ENCODE results near the gene AP5Z1.

AP5Z1 gene

DNA sequence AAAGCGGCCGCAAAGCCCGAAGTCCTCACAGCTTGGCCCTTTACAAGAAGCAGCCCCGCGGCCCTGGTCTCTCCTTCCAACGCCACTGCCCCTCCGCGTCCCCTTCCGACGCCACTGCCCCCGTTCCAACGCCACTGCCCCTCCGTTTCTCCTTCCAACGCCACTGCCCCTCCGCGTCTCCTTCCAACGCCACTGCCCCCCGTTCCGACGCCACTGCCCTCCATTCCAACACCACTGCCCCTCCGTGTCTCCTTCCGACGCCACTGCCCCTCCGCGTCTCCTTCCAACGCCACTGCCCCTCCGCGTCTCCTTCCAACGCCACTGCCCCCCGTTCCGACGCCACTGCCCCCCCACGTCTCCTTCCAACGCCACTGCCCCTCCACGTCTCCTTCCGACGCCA is 33.1 kb downstream of the AP5Z1 start:
- no peak for DNase-seq (ENCODE audit: low read depth)
- H3K4me3 ChIP-seq (replicated peaks; ENCODE audit: low read depth, low read length), result no peak overlapping the region
- TF ChIP-seq, protein P1, sequence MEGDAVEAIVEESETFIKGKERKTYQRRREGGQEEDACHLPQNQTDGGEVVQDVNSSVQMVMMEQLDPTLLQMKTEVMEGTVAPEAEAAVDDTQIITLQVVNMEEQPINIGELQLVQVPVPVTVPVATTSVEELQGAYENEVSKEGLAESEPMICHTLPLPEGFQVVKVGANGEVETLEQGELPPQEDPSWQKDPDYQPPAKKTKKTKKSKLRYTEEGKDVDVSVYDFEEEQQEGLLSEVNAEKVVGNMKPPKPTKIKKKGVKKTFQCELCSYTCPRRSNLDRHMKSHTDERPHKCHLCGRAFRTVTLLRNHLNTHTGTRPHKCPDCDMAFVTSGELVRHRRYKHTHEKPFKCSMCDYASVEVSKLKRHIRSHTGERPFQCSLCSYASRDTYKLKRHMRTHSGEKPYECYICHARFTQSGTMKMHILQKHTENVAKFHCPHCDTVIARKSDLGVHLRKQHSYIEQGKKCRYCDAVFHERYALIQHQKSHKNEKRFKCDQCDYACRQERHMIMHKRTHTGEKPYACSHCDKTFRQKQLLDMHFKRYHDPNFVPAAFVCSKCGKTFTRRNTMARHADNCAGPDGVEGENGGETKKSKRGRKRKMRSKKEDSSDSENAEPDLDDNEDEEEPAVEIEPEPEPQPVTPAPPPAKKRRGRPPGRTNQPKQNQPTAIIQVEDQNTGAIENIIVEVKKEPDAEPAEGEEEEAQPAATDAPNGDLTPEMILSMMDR (IDR thresholded peaks at IDR 0.05; ENCODE audit: low read length, missing control alignments), result no peak

DNA sequence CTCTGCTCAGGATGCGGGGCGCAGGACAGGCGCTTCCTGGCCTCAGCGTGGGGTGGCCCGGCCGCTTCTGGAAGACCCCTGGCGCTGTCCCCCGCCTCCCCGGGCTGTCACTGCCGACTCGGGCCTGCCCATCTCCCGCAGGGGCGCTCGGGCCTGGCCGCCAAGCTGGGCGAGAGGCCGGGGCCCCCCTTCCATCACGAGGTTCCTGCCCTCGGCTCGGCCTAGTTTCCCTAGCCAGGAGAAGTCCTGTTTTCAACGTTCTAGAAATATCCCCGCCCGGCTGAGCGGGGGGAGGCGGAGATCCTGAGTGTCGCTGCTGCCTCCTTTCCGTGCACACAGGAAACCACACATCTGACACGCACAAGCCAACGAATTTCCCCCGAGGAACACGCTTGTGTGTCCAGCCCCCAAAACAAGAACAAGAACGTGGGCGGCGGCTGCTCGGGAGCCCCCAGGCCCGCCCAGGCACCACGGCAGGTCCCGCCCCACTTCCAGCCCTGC is 33.7 kb downstream of the AP5Z1 start:
- TF ChIP-seq, protein P1 (IDR thresholded peaks at IDR 0.05; ENCODE audit: low read length, missing control alignments), result no peak
- no peak overlapping the region for H3K4me3 ChIP-seq (replicated peaks; ENCODE audit: low read depth, low read length)
- no peak for DNase-seq (ENCODE audit: low read depth)

DNA sequence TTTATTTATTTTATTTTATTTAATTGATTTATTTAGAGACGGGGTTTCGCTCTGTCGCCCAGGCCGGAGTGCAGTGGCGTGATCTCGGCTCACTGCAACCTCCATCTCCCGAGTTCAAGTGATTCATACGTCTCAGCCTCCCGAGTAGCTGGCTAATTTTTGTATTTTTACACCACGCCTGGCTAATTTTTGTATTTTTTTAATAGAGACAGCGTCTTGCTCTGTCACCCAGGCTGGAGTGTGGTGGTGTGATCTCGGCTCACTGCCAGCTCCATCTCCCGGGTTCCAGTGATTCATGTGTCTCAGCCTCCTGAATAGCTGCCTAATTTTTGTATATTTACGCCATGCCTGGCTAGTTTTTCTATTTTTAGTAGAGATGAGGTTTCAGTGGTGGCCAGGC is 34.2 kb downstream of the AP5Z1 start:
- TF ChIP-seq, protein P1 (IDR thresholded peaks at IDR 0.05; ENCODE audit: low read length, missing control alignments), result no peak
- no peak for DNase-seq (ENCODE audit: low read depth)
- H3K4me3 ChIP-seq (replicated peaks; ENCODE audit: low read depth, low read length), result no peak overlapping the region

DNA sequence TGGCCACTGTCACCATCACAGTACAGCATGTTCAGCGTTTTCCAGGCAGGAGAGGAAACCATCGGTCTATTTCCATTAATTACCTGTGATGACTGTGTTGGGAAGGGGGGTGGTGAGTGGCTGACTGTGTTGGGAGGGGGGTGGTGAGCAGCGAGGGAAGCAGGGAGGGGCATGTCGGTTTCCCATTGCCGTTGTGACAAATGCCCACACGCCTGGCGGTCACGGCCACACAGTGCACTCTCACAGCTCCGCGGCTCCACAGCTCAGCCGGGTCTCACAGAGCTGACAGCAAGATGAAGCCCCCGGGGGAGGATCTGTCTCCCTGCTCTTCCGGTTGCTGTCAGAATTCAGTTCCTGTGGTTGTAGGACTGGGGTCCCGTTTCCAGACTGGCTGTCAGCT is 39.0 kb downstream of the AP5Z1 start:
- TF ChIP-seq, protein P1 (IDR thresholded peaks at IDR 0.05; ENCODE audit: low read length, missing control alignments), result no peak
- H3K4me3 ChIP-seq (replicated peaks; ENCODE audit: low read depth, low read length), result no peak overlapping the region
- DNase-seq (ENCODE audit: low read depth), result no peak

DNA sequence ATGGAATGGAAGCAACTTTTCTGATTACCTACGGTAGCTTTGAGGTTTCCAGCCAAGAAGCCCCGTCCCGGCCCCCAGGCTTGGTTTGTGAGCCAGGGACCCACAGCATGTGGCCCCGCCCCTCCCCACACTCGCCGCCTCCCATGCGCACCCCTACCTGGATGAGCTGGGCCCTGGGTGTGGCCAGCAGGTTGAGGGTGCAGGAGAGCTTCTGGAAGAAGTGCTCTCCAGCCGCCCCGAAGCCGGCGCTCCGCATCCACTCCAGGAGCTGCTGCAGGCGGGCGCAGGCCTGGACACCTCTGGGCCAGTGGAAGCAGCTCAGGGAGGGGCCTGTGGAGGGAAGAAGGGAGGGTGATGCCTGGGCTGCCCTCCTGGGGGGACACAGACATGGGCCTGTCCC is 39.7 kb downstream of the AP5Z1 start:
- no peak for DNase-seq (ENCODE audit: low read depth)
- TF ChIP-seq, protein P1 (IDR thresholded peaks at IDR 0.05; ENCODE audit: low read length, missing control alignments), result no peak
- H3K4me3 ChIP-seq (replicated peaks; ENCODE audit: low read depth, low read length), result no peak overlapping the region

DNA sequence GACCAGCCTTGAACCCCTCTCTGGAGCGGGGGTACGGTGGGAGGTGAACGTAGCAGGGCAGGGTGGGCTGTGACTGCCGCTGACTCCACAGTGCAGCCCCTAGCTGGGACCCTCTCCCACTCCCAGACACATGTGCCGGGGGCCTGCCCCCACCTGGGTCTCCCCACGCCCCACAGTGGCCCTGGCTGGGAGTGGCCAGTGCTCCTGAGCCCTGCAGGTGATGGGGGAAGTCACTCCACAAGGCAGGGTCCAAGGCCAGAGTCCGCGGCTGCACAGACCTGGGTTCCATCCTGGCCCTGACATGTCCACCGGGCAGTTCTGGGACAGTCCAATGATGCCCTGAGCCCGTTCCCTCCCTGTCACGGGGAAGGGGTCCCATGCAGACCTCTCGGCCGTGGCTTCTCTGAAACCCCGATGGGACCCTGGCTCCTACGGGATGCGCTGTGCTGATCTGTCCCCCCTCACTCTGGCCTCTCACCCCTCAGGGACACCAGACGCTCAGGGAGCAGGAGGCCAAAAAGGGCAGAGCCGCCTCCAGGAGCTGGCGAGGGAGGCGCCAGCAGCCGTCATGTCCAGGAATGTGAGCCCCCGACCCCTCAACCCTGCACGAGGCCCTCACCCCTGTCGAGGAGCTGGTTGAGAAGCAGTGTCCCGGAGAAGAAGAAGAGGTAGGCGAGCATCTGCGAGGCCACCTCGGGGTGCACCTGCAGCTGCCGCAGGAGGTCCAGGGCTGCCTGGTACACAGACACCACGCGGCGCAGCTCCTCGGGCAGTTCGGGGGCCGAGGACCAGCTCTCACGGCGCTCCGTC is 40.4 kb downstream of the AP5Z1 start:
- H3K4me3 ChIP-seq (replicated peaks; ENCODE audit: low read depth, low read length), result no peak overlapping the region
- no peak for DNase-seq (ENCODE audit: low read depth)
- TF ChIP-seq, protein P1 (IDR thresholded peaks at IDR 0.05; ENCODE audit: low read length, missing control alignments), result no peak
